Measurements from ENCODE around the gene INPP5A.

GRCh38 chr10:132806110-132806509 lies 268.5 kb downstream of the INPP5A start:
- TF ChIP-seq CTCF (IDR thresholded peaks at IDR 0.05): no peak
- no peak for TF ChIP-seq POLR2A (IDR thresholded peaks at IDR 0.05)
